Mesenchymal stem cell (in vitro differentiated cells and primary cell): ENCODE data around the gene TPRKB.
"Not testable (repeated sequence)": the region's sequence is repeated elsewhere in the genome, so short reads cannot be mapped to it uniquely, and the experiment has no call there.

Source experiments
- DNase-seq: peaks from one replicate; pipeline ENCODE4 v3.0.0-alpha.2; 2013
- H2AFZ ChIP-seq: one replicate; pipeline ENCODE4 v1.6.1; 2013; ENCODE audit warnings: low read depth, mild to moderate bottlenecking, control low read depth, inconsistent platforms, low read length, moderate library complexity
- H2AK5ac ChIP-seq: 2 replicates; pipeline ENCODE4 v1.6.1; 2013; ENCODE audit warnings: low read length, moderate library complexity, mild to moderate bottlenecking, inconsistent platforms; ENCODE audit not compliant: severe bottlenecking
- H2BK120ac ChIP-seq: one replicate; pipeline ENCODE4 v1.6.1; 2013; ENCODE audit warnings: low read depth, mild to moderate bottlenecking, inconsistent platforms, low read length, moderate library complexity
- H2BK12ac ChIP-seq, 2 experiments: one replicate each; pipeline ENCODE4 v1.6.1; 2013; ENCODE audit warnings: inconsistent platforms in 2 of 2, low read length in 2 of 2, mild to moderate bottlenecking in 2 of 2, moderate library complexity in 2 of 2, control low read depth in 1 of 2
- H2BK15ac ChIP-seq: one replicate; pipeline ENCODE4 v1.6.1; 2013; ENCODE audit warnings: mild to moderate bottlenecking, low read depth, inconsistent platforms; ENCODE audit not compliant: poor library complexity, severe bottlenecking
- H2BK5ac ChIP-seq: 2 replicates; pipeline ENCODE4 v1.6.1; 2013; ENCODE audit warnings: low read depth, mild to moderate bottlenecking, low read length, control low read depth, inconsistent platforms; ENCODE audit not compliant: poor library complexity, severe bottlenecking
- H3K14ac ChIP-seq, 2 experiments: one replicate each; pipeline ENCODE4 v1.6.1; 2013; ENCODE audit warnings: inconsistent platforms in 2 of 2, low read length in 2 of 2, control low read depth in 1 of 2, mild to moderate bottlenecking in 1 of 2, moderate library complexity in 1 of 2
- H3K18ac ChIP-seq, 2 experiments: one replicate each; pipeline ENCODE4 v1.6.1; 2013; ENCODE audit warnings: inconsistent platforms in 2 of 2, low read length in 2 of 2, control low read depth in 1 of 2, low read depth in 1 of 2, mild to moderate bottlenecking in 1 of 2
- H3K23ac ChIP-seq, 2 experiments: one replicate each; pipeline ENCODE4 v1.6.1; 2013; ENCODE audit warnings: inconsistent platforms in 2 of 2, low read length in 2 of 2, mild to moderate bottlenecking in 2 of 2, moderate library complexity in 2 of 2, control low read depth in 1 of 2
- H3K27ac ChIP-seq: 2 replicates; pipeline ENCODE4 v1.5.1; 2013; ENCODE audit warnings: mild to moderate bottlenecking, moderate library complexity, low read length, control low read depth, inconsistent platforms; ENCODE audit not compliant: poor library complexity, severe bottlenecking
- H3K27me3 ChIP-seq, 2 experiments: 2 replicates each; pipeline versions ENCODE4 v1.6.1 to v1.7.0; 2013; ENCODE audit warnings: low read length in 2 of 2, mild to moderate bottlenecking in 2 of 2, moderate library complexity in 2 of 2, control low read depth in 1 of 2, inconsistent platforms in 1 of 2; ENCODE audit not compliant: control insufficient read depth in 1 of 2, insufficient read depth in 1 of 2
- H3K36me3 ChIP-seq, 2 experiments: 2 replicates each; pipeline versions ENCODE4 v1.6.1 to v1.7.0; 2013; ENCODE audit warnings: low read length in 2 of 2, control low read depth in 1 of 2, inconsistent platforms in 1 of 2, low read depth in 1 of 2, mild to moderate bottlenecking in 1 of 2; ENCODE audit not compliant: insufficient read depth in 2 of 2, control insufficient read depth in 1 of 2
- H3K4ac ChIP-seq, 2 experiments: one replicate each; pipeline ENCODE4 v1.6.1; 2013; ENCODE audit warnings: inconsistent platforms in 2 of 2, low read length in 2 of 2, mild to moderate bottlenecking in 2 of 2, moderate library complexity in 2 of 2, control low read depth in 1 of 2, low read depth in 1 of 2
- H3K4me1 ChIP-seq: 2 replicates; pipeline ENCODE4 v1.6.1; 2013; ENCODE audit warnings: low read depth, low read length, control low read depth; ENCODE audit not compliant: control insufficient read depth, insufficient read depth
- H3K4me2 ChIP-seq: 2 replicates; pipeline ENCODE4 v1.6.1; 2013; ENCODE audit warnings: low read length, mild to moderate bottlenecking, inconsistent platforms; ENCODE audit not compliant: poor library complexity, severe bottlenecking
- H3K4me3 ChIP-seq, 2 experiments: 2 replicates each; pipeline versions ENCODE4 v1.5.1 to v1.7.0; 2013; ENCODE audit warnings: low read length in 2 of 2, mild to moderate bottlenecking in 2 of 2, control low read depth in 1 of 2, low read depth in 1 of 2; ENCODE audit not compliant: insufficient read depth in 1 of 2
- H3K79me1 ChIP-seq: replicated peaks from 2 replicates; pipeline ENCODE4 v1.6.1; 2013; ENCODE audit warnings: mild to moderate bottlenecking, control low read depth, low read length, inconsistent platforms; ENCODE audit not compliant: poor library complexity, severe bottlenecking
- H3K9ac ChIP-seq: 2 replicates; pipeline ENCODE4 v1.7.0; 2013; ENCODE audit warnings: mild to moderate bottlenecking, low read length, moderate library complexity
- H3K9me3 ChIP-seq: 2 replicates; pipeline ENCODE4 v1.7.0; 2013; ENCODE audit warnings: mild to moderate bottlenecking, low read length; ENCODE audit not compliant: control insufficient read depth
- H4K8ac ChIP-seq: one replicate; pipeline ENCODE4 v1.6.1; 2013; ENCODE audit warnings: inconsistent platforms, mild to moderate bottlenecking, low read length, moderate library complexity
- H4K91ac ChIP-seq: one replicate; pipeline ENCODE4 v1.6.1; 2013; ENCODE audit warnings: mild to moderate bottlenecking, low read length, inconsistent platforms
- WGBS: methylation state at CpG from one replicate; pipeline ENCODE4 v1.1.7; 2013; ENCODE audit warnings: mixed read lengths; 5-methylcytosine and 5-hydroxymethylcytosine counted together

TPRKB gene

GRCh38 chr2:73705091-73705490 is 32.1 kb downstream of the TPRKB start:
- H3K4ac ChIP-seq = no peak overlapping the region
- no peak overlapping the region for H3K14ac ChIP-seq
- H2BK15ac ChIP-seq = no peak overlapping the region
- no peak overlapping the region for H3K4me3 ChIP-seq
- WGBS = 91% methylated on average over 7 of the region's 7 CpGs
- H2AFZ ChIP-seq = no peak overlapping the region
- no peak overlapping the region for H3K18ac ChIP-seq
- no peak overlapping the region for H3K23ac ChIP-seq
- H3K9ac ChIP-seq = no peak overlapping the region
- H2BK5ac ChIP-seq = no peak overlapping the region
- H4K8ac ChIP-seq = no peak overlapping the region
- DNase-seq = no peak
- no peak overlapping the region for H3K27ac ChIP-seq
- no peak overlapping the region for H2BK120ac ChIP-seq
- peaks cover 17% of the 10 kb centered on the region for H3K4me1 ChIP-seq
- no peak overlapping the region for H3K4me2 ChIP-seq
- H3K36me3 ChIP-seq = no peaks in the 10 kb centered on the region
- H3K27me3 ChIP-seq = peaks cover 35 to 65% of the 10 kb centered on the region in 2 experiments
- H3K79me1 ChIP-seq = no peaks in the 10 kb centered on the region
- no peak overlapping the region for H4K91ac ChIP-seq
- H3K9me3 ChIP-seq = no peaks in the 10 kb centered on the region
- H2AK5ac ChIP-seq = no peak overlapping the region
- no peak overlapping the region for H2BK12ac ChIP-seq

GRCh38 chr2:73704285-73704684 is 32.9 kb downstream of the TPRKB start:
- H2BK120ac ChIP-seq = no peak overlapping the region
- no peaks in the 10 kb centered on the region for H3K36me3 ChIP-seq
- H2AFZ ChIP-seq = no peak overlapping the region
- no peak overlapping the region for H2BK5ac ChIP-seq
- no peaks in the 10 kb centered on the region for H3K79me1 ChIP-seq
- no peak overlapping the region for H3K27ac ChIP-seq
- no peak overlapping the region for H3K23ac ChIP-seq
- H3K18ac ChIP-seq = no peak overlapping the region
- WGBS = 78% methylated on average over 6 of the region's 6 CpGs
- H3K27me3 ChIP-seq = peaks cover 37 to 69% of the 10 kb centered on the region in 2 experiments
- H3K9ac ChIP-seq = no peak overlapping the region
- no peak overlapping the region for H4K8ac ChIP-seq
- no peak for DNase-seq
- H2AK5ac ChIP-seq = no peak overlapping the region
- no peak overlapping the region for H2BK12ac ChIP-seq
- no peak overlapping the region for H3K14ac ChIP-seq
- no peak overlapping the region for H4K91ac ChIP-seq
- H3K4ac ChIP-seq = no peak overlapping the region
- H2BK15ac ChIP-seq = no peak overlapping the region
- H3K9me3 ChIP-seq = no peaks in the 10 kb centered on the region
- no peak overlapping the region for H3K4me3 ChIP-seq
- no peak overlapping the region for H3K4me2 ChIP-seq
- H3K4me1 ChIP-seq = peaks cover 17% of the 10 kb centered on the region

- Histone ChIP-seq H3K79me1 (no peaks in the 10 kb centered on the region), H3K18ac (no peak overlapping the region)
Measured at GRCh38 chr2:73703675-73704074, 33.5 kb downstream of the TPRKB start.

GRCh38 chr2:73702852-73703493 is 34.2 kb downstream of the TPRKB start:
- H3K23ac ChIP-seq, H3K4me2 ChIP-seq, H3K9ac ChIP-seq, H3K18ac ChIP-seq, H2BK5ac ChIP-seq, H2AK5ac ChIP-seq, H3K79me1 ChIP-seq, H2BK15ac ChIP-seq, H3K36me3 ChIP-seq, H2BK12ac ChIP-seq, H3K4ac ChIP-seq, DNase-seq, H3K14ac ChIP-seq, H3K27ac ChIP-seq, H2BK120ac ChIP-seq, H3K4me3 ChIP-seq, H4K91ac ChIP-seq, H4K8ac ChIP-seq, H2AFZ ChIP-seq, H3K9me3 ChIP-seq: not testable (repeated sequence)
- WGBS = 72% methylated on average over 2 of the region's 3 CpGs
- Histone ChIP-seq H3K4me1 (peaks cover 17% of the 10 kb centered on the region), H3K27me3 (peaks cover 35 to 64% of the 10 kb centered on the region in 2 experiments)

More at GRCh38 chr2:73703675-73704074, 33.5 kb downstream of the TPRKB start:
- Histone ChIP-seq H3K27me3 (peaks cover 36 to 69% of the 10 kb centered on the region in 2 experiments), H2BK120ac (no peak overlapping the region), H3K4me3 (no peak overlapping the region), H2BK5ac (no peak overlapping the region), H2BK15ac (no peak overlapping the region), H3K23ac (no peak overlapping the region), H3K9ac (no peak overlapping the region), H3K9me3 (no peaks in the 10 kb centered on the region), H3K14ac (no peak overlapping the region), H2AK5ac (no peak overlapping the region), H2AFZ (no peak overlapping the region), H3K4me1 (peaks cover 17% of the 10 kb centered on the region), H4K8ac (no peak overlapping the region), H4K91ac (no peak overlapping the region), H3K36me3 (no peaks in the 10 kb centered on the region), H3K4ac (no peak overlapping the region), H2BK12ac (no peak overlapping the region), H3K4me2 (no peak overlapping the region), H3K27ac (no peak overlapping the region)
- WGBS = 90% methylated on average over 5 of the region's 5 CpGs
- no peak for DNase-seq
